GM18499 (cell line): Measurements from ENCODE around the gene ILF2.
"Not testable (repeated sequence)": the region's sequence is repeated elsewhere in the genome, so short reads cannot be mapped to it uniquely, and the experiment has no call there.

Source experiments
- ATAC-seq: cut with Tn5 transposase; IDR thresholded peaks from one replicate; pipeline ENCODE4 v1.9.1; 2021; ENCODE audit warnings: moderate number of reproducible peaks; ENCODE audit not compliant: insufficient read depth, unreplicated experiment

ILF2 gene

DNA sequence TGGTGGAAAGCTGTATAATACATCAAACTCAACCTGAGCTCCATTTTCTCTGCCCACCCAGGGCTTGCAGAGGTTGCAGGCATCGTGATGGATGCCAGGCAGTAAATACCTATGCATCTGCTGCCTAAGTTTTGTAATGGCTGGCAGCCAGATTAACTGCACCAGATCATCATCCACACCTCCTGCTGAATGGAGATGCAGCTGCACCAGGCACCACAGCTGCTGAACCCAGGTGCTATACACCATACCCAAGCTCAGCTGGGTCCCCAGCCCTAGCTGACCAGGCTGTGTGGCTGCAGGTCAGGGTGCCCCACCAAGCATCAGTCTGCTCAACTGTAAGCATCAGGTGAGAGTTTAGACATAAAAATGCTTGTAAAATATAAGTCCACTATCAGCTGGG is 19.0 kb downstream of the ILF2 start:
- ATAC-seq, result no peak

DNA sequence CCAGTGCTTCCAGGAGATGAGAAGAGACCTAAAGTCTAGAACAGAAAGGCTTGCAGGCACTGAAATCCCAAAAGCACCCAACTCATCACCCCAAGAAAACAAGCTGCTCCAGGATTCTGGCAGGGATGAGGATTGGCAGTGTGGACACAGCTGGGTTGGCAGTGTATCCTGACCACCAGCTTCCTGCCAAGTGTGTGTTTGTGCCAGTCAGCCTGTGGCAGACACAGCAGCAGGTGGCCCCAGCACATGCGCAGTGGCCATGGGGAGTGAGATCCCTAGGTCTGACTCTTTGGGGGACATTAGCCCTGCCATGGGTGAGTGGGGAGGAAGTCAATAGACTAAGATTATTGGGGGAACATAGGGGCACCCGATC is 20.9 kb downstream of the ILF2 start:
- ATAC-seq, result no peak

DNA sequence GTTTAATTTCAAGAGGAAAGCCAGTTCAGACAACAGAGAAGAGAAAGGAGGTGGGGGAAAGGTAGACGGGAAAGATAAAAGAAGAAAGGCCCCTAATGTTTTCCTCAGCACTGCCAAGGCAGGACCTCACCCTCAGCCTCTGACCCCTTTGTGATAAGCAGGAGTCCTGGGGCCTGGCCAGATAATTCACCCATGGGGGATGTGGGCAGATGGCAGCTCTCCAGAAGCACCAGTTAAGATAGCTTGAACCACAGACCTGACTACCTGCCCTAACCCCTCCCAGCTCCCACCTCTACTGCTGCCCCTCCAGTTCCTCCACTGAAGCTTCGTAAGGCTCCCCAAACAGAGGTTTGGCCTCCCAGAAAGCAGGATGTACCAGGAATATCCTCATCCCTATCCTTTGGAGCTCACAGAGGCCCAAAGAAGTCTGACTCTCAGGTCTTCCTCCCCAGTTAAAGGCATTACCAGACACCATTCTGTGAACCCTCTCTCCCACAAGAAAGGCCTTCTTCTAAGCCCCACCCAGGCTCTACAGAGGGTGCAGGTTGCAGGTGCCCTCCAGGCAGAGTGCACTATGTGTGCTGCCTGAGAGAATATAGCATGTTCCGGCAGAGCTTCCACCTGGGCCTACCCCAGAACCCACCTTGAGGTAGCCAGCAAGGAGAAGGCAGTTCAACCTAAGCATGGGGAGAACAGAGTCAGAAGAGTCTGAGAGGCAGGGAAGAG is 21.5 kb downstream of the ILF2 start:
- ATAC-seq, result no peak

DNA sequence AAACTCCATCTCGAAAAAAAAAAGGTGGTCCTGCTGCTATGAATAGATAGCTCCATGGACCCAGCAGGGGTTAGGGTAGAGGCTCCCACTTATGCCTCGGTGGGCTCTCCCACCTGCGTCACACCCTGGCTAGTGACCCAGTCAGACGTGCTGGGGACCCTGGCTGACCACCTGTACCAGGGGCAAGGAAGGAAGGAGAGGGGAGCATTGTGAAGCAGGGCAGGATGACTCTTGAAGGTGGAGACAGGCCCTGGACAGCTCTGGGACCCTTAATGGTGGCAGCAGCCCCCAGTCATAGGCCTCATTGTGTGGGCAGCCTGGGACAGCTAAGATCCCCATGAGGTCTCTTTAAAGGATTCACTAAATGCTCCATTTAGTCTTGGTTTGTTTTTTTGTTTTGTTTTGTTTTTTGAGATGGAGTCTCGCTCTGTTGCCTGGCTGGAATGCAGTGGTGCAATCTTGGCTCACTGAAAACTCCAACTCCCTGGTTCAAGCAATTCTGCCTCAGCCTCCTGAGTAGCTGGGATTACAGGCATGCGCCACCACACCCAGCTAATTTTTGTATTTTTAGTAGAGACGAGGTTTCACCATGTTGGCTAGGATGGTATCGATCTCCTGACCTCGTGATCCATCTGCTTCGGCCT is 22.7 kb downstream of the ILF2 start:
- ATAC-seq, result no peak

DNA sequence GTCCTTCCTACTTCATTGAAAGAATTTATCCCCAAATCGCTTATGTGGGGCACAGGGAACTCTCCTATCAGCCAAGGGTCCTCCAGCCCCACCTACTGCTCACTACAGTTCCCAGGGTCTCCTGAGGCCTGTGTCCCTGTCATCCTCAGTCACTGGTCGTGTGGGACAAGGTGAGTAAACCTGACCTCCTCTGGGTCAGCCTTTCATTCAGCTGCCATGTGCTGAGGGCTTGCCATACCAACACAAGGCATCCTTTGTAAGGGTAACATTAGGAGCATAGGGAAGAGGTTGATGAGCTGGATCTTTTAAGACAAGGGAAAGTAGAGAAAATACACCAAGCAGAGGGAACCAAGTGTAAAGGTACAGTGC is 23.5 kb downstream of the ILF2 start:
- ATAC-seq, result no peak

DNA sequence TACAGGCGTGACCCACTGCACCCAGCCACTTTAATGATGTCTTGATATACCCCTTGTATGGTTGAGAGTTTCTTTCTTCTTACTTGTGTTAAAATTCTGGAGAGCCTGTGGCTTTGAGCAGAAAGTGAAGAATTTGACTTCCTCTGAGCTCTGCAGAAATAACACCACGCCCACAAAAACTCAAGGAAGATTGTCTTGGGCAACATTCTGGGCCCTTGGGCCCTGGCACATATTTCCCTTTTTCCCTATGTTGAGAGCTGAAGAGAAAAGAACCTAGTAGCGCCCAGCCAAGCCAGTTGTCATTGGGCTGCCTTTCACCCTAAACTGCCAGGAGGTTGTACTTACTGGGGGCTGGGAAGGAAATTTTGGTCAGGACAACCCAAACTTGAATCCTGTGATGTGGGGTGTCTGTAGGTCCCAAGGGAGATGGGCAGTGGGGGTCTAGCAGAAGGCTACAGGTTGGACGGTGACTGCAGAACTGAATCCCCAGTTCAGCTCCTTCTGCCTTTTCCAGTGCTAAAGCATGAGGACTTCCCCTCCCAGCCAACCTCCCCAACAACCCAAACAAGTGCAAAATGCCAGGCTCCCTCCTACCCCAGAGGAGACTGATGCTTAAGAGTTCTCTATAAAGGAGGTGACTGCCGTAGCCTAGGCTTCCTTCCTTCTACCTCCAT is 24.0 kb downstream of the ILF2 start:
- ATAC-seq, result no peak

DNA sequence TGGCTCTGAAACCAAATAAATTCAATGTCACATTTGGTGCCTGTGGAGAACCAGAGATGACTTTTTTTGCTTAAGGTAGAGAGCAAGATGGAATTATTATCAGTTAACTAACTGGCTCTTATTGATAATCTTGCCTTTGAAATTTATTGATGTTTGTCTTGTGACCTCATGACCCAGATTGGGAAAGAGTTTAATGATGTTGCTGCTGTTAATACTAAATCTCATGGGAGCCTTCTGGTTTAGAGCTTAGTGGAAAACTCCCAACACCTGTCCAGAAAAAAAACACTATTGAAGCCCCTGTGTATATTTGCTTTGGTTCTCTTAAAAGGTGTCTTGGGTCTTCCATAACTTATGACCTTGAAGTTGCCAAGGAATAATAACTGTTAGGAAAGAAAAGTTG is 27.0 kb downstream of the ILF2 start:
- no peak for ATAC-seq

DNA sequence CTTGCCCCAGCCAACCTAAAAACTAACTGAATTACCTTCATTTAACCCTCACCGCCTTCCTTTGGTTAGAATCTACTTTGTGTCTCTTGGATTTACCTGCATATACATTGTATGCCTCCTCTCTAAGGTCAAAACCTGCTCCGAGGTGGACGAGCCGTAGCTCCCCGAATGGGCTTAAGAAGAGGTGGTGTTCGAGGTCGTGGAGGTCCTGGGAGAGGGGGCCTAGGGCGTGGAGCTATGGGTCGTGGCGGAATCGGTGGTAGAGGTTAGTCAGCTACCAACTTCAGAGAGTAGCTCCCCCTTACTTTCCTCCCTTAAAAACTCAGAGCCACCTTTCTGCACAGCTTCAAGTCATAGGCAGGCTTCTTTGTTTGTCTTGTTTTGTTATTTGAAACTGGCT is 27.7 kb downstream of the ILF2 start:
- no peak for ATAC-seq

DNA sequence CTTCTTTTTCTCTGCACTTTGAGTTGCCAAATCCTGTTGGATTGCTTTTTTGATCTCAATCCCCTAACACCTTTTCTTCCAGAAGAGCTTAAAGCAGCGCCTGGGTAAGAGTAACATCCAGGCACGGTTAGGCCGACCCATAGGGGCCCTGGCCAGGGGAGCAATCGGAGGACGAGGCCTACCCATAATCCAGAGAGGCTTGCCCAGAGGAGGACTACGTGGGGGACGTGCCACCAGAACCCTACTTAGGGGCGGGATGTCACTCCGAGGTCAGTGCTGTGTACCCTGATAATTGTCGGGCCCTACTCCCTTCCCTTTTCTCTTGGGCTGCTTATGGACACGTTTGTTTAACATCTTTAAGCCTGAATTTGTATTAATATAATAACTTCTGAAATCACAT is 28.6 kb downstream of the ILF2 start:
- ATAC-seq, result no peak

DNA sequence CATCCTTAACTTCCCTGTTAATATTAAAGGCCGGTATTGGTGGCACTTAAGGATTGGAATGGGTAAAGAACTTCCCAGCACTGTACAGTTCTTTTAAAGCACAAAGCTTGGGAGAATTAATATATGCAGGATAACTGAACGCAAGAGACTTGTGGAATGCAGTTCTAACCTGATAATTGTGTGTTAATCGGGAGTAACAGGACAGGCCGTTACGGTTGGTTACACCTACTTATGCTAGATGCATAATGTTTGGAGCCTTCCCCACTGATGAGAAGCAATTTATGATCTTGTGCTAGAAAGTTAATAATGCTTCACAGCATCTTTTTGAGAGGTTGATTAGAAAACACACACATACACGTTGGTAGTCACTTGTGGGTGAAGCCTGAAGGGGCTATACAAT is 29.9 kb downstream of the ILF2 start:
- ATAC-seq, result no peak

DNA sequence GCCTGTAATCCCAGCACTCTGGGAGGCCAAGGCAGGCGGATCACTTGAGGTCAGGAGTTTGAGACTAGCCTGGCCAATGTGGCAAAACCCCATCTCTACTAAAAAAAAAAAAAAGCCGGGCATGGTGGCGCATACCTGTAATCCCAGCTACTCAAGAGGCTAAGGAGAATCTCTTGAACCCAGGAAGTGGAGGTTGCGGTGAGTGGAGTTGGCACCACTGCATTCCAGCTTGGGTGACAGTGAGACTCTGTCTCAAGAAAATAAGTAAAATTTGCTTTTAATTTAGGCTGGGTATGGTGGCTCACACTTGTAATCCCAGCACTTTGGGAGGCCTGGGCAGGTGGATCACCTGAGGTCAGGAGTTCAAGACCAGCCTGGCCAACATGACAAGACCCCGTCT is 30.6 kb downstream of the ILF2 start:
- ATAC-seq, result not testable (repeated sequence)

DNA sequence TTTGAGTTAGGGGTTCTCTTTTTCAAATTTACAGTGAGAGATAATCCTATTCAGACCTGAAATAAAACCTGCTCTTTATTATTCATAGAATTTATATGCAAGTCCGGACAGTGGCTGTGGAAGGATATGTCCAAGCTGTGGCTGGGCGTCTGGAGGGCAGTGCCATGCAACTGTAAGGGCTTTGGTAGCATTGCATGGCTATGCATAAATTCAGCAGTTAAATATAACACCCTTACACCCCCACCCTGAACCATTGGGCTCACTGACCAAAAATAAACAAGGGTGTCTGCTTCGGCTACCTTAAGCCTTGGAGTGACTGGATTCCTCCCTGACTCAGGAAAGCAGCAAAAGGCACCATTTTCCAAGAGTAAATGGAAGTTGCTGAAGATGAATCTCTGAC is 31.5 kb downstream of the ILF2 start:
- ATAC-seq, result no peak

DNA sequence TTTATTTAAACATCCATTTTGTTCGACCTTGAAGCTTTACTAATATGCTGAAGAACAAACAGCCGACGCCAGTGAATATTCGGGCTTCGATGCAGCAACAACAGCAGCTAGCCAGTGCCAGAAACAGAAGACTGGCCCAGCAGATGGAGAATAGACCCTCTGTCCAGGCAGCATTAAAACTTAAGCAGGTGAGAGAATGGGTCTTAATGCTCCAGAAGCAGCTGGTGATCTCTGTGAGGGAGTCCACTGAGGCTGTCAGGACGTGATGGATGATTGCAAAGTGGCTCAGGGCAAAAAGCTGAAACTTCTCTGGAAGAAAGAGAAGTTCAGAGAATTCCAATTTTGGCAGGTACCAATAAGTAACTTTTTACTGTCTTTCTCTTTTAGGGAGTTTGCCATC is 32.5 kb downstream of the ILF2 start:
- ATAC-seq, result no peak

DNA sequence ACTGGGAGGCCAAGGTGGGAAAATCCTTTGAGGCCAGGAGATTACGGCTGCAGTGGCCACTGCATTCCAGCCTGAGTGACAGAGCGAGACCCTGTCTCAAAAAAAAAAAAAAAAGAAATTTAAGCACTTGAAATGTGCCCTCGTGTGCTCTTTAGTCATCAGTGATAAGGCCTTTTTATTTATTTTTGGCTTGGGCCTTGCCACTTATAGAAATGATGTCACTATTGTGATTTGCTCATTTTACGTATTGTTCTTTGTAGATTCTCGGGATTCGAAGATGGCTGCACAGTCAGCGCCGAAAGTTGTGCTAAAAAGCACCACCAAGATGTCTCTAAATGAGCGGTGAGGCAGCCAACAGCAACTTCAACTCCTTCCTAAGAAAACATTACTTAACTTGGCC is 34.5 kb downstream of the ILF2 start:
- ATAC-seq, result no peak

DNA sequence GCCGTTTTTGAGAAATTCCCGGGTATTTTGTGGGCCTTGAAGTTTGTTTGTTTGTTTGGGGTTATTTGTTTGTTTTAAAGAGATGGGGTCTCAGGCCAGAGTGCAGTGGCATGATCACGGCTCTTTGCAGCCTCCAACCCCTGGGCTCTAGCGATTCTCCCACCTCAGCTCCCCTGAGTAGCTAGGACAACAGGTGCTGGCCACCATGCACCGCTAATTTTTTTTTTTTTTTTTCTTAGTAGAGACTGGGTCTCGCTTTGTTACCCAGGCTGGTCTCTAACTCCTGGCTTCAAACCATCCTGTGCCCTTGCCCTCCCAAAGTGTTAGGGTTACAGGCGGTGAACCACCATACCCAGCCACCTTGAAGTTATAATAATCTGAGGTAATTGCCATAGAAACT is 34.9 kb downstream of the ILF2 start:
- ATAC-seq, result no peak

DNA sequence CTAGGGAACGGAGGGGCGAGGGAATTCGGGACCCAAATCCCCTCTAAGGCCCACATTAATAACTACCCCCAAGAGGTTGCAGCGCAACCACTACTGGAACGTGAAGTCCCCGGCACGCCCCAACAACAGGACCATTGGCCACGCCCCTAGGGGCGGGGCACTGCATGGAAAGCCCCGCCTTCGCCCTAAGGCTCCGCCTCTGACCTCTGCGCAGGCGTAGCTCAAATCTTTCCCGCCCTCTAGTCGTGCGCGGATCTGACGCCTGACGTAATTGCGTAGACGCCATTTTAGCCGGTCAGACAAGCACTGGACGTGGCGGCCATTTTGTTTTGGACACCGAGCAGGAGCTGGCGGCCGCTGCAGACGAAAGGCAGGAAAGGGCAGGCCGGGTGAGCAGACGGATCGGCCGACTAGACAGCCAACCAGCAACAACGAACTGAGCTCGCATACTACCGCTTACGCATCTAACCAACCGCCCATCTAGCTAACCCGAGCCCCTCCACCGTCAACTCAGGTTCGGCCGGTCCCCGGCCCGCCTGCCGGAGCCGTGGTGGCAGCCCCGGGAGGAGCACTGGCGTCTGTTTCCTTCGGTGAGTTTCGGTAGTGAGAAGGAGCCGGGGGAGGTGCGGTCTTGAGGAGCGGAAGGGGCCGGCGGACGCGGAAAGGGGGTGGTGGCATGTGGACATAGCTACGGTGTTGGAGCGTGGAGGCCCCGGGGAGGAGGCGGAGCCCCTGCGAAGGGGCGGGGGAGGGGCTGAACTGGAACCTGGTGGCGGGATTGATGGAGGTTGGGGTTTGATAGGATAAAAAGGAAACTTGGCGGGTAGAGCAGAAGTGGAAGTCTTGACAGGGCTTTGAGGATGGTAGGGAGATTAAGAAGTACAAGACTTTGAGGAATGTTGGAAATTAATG is 36.8 kb downstream of the ILF2 start, which contains the start of gene CHTOP:
Gene CHTOP, plus strand, starts transcription at position 313 of the 912 bp plus-strand sequence. CDS start 2,523 bp downstream, outside the sequence.
- ATAC-seq, result peak; percentile 73

DNA sequence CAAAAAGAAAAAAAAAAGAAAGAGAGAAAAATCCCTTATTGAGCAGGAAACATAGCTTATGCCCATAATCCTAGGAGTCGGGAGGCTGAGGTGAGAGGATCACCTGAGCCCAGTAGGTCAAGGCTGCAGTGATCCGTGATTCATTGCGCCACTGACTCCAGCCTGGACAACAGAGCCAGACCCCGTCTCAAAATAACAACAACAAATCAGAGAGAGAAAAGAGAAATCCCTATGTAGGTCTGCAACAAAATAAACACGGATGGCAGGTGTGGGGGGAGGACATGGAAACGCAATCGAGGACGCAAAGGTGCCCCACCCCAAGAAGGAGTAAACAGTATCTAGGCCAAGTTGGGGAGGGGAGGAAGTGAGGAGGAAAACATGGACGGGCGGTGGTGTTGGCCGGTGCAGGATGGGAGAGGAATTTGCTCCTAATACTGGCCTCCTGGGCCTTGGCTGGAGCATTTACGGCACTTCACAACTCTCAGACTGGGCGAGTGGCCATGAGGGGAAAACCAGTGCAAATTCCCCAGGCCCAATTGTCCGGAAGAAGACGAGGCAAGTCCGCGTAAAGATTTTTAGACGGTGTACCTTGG is 37.5 kb downstream of the ILF2 start:
- no peak for ATAC-seq

DNA sequence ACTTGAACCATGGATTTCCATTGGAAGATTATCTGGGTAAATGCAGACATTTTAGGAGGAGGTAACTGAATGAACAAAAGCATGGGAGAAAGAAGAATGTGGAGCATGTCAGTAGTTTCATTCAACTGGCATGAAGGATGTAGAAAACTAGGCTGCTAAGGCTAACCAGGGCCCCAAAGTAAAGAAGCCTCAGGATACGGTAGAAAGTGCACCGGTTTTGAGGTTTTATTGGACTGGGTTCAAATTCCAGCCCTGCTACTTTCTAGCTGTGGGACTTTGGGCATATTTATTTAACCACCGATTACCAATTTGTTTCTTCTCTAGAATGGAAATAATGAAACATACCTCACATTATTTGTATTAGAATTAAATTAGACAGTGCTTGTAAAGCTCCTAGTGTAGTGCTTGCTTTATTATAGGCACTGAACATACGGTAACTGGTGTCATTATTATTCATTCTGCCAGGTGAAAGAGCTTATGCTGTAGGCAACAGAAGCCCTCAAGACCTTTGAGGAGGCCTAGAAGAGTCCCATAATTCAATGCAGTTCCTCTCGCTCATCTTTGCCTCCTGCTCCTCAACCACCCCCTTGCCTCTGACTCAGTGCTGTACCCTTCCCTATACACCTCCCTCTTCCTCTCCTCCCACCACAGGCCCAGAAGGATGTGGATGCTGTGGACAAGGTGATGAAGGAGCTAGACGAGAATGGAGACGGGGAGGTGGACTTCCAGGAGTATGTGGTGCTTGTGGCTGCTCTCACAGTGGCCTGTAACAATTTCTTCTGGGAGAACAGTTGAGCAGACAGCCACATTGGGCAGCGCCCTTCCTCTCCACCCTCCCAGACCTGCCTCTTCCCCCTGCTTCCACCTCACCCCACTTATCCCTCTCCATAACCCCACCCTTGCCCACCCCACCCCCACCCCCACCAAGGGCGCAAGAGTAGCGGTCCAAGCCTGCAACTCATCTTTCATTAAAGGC is 39.5 kb downstream of the ILF2 start:
- ATAC-seq, result no peak

DNA sequence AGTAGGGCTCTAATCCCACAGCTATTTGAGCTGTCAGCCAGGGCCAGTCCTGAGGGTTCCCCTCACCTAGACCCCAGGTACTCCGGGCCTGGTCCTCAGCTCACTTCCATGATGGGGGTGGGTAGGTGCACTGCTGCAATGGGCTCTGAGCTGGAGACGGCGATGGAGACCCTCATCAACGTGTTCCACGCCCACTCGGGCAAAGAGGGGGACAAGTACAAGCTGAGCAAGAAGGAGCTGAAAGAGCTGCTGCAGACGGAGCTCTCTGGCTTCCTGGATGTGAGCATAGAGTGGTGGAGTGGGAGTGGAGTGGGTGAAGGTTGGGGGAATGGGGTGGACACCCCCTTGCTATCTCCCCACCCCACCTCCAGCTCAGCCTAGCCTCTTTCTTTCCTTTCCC is 40.4 kb downstream of the ILF2 start:
- ATAC-seq, result no peak
